ENCODE results near the gene PLET1. TPM values are rescaled to one million over a fixed set of nuclear protein-coding genes. Genes with fewer than 3 reads are reported as not detected.

The PLET1 gene
- total RNA-seq, 1 experiment from 2014 or later, result not detected

DNA sequence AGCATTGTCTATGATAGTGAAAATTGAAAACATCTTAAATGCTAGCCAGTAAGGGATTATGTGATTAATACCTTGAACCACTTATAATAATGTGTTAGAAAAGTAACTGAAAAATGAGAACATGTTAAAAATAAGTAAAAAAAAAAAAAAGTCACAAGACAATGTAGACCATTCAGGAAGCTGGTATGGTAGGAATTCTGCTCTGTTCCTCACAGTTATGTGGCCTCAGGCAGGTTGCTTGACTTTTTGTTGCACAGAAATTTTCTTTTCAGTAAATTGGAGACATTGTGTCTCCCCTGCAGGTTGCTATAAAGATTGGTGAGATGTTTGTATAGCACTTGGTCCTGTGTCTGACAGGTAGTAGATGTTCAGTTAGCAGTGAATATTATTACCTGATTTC, 17.3 kb upstream of the PLET1 start:
- ChIA-PET POLR2A (no interaction called here), CTCF (interaction anchor here (3.4 to 6.5 kb wide), 2 partner anchors 58 to 165 kb away, joined by 20 to 73 read pairs; no protein-coding TSS in a partner anchor), RAD21 (ENCODE audit: low non-redundant PET in 1 of 2, low total read pairs in 2 of 2, uncharacterized antibody in 2 of 2, unreplicated experiment in 2 of 2) (no interaction called here)
- H3K27me3 ChIP-seq (ENCODE audit: insufficient read depth, low read length), result no peaks in the 10 kb centered on the region
- ATAC-seq, result no peak
- TF ChIP-seq ZNF274 (IDR thresholded peaks at IDR 0.05; ENCODE audit: low read depth, low read length), result no peak
- TF ChIP-seq ELF1 (IDR thresholded peaks at IDR 0.05; ENCODE audit: borderline replicate concordance, low read depth), result no peak
- TF ChIP-seq EGR1 (IDR thresholded peaks at IDR 0.05; ENCODE audit: low read depth), result no peak
- no peak for TF ChIP-seq CBX3 (IDR thresholded peaks at IDR 0.05; ENCODE audit: low read depth)
- no peak for TF ChIP-seq TCF7L2 (IDR thresholded peaks at IDR 0.05; ENCODE audit: borderline replicate concordance, extremely low read depth, insufficient read depth, insufficient read length)
- no peak for TF ChIP-seq ZFX (IDR thresholded peaks at IDR 0.05)
- no peak for TF ChIP-seq FOSL1 (IDR thresholded peaks at IDR 0.05; ENCODE audit: low read depth)
- no peak for TF ChIP-seq SIN3A (IDR thresholded peaks at IDR 0.05; ENCODE audit: low read depth)
- TF ChIP-seq SRF (IDR thresholded peaks at IDR 0.05; ENCODE audit: low read depth), result no peak
- TF ChIP-seq ATF3 (IDR thresholded peaks at IDR 0.05), result no peak
- TF ChIP-seq EZH2 (IDR thresholded peaks at IDR 0.05), result no peak
- TF ChIP-seq CTCF (IDR thresholded peaks at IDR 0.05 in 2 of 3, conservative IDR thresholded peaks at IDR 0.05 in 1 of 3; ENCODE audit: borderline replicate concordance in 1 of 3, insufficient read depth in 1 of 3, low read depth in 2 of 3, low read length in 2 of 3), result no peak
- TF ChIP-seq MAX (IDR thresholded peaks at IDR 0.05), result no peak
- no peak for TF ChIP-seq JUND (IDR thresholded peaks at IDR 0.05)
- TF ChIP-seq POLR2AphosphoS5 (IDR thresholded peaks at IDR 0.05; ENCODE audit: low read depth, low read length), result no peak
- no peak for TF ChIP-seq ZBTB33 (IDR thresholded peaks at IDR 0.05; ENCODE audit: extremely low read depth, insufficient replicate concordance, low read length)
- no peak for TF ChIP-seq RAD21 (IDR thresholded peaks at IDR 0.05; ENCODE audit: low read depth)
- peaks cover 0 to 5% of the 10 kb centered on the region in 2 experiments; a peak in 2 of 4 replicates for H3K4me1 ChIP-seq (ENCODE audit: control insufficient read depth in 1 of 2, insufficient read depth in 2 of 2, low read length in 2 of 2)
- DNase-seq (ENCODE audit: low read depth, low spot score), result no peak
- no peak overlapping the region for H2AFZ ChIP-seq (ENCODE audit: low read depth, low read length, poor library complexity, severe bottlenecking)
- H3K36me3 ChIP-seq (ENCODE audit: control insufficient read depth in 1 of 2, insufficient read depth in 2 of 2, low read length in 2 of 2), result no peaks in the 10 kb centered on the region
- no peaks in the 10 kb centered on the region for H3K9me2 ChIP-seq (ENCODE audit: insufficient read depth)
- H3K4me2 ChIP-seq (ENCODE audit: low read length), result no peak overlapping the region
- H3K79me2 ChIP-seq (ENCODE audit: insufficient read depth, low read length), result no peaks in the 10 kb centered on the region
- intact Hi-C loops (cut with micrococcal nuclease), result no loop called here
- H3K9ac ChIP-seq (ENCODE audit: low read length), result no peak overlapping the region
- H3K9me3 ChIP-seq (ENCODE audit: control insufficient read depth in 1 of 2, insufficient read depth in 1 of 2, low read depth in 1 of 2, low read length in 2 of 2), result no peaks in the 10 kb centered on the region
- H3K4me3 ChIP-seq (replicated peaks in 1 of 2; ENCODE audit: low read depth in 1 of 2, low read length in 2 of 2), result no peak overlapping the region
- BruUV-seq (replicated peaks), result no TSS peak
- no peaks in the 10 kb centered on the region for H4K20me1 ChIP-seq (ENCODE audit: insufficient read depth)
- H3K27ac ChIP-seq (ENCODE audit: low read depth, low read length), result no peak overlapping the region

Data from HCT116 (cell line).